ENCODE data around the gene EXD2.
"Not testable (repeated sequence)": the region's sequence is repeated elsewhere in the genome, so short reads cannot be mapped to it uniquely, and the experiment has no call there.

Gene EXD2

GRCh38 chr14:69259168-69259526 lies 67.8 kb downstream of the EXD2 start:
- no peak for DNase-seq

- DNase-seq: no peak
These were observed 68.4 kb downstream of the EXD2 start, which contains the start of gene GALNT16 for GRCh38 chr14:69259527-69260189. GALNT16 (plus strand) TSS chr14:69260158; CDS start chr14:69260291, 133 bp downstream.

- DNase-seq: no peak
These were observed 69.0 kb downstream of the EXD2 start for GRCh38 chr14:69260190-69260860.

GRCh38 chr14:69260861-69261564 lies 69.7 kb downstream of the EXD2 start:
- DNase-seq: no peak

- no peak for DNase-seq
These were observed 70.5 kb downstream of the EXD2 start for GRCh38 chr14:69261761-69262331.

GRCh38 chr14:69262516-69262915 lies 71.2 kb downstream of the EXD2 start:
- DNase-seq: no peak

- no peak for DNase-seq
These were observed 72.1 kb downstream of the EXD2 start for GRCh38 chr14:69263364-69263763.

- DNase-seq: no peak
These were observed 72.5 kb downstream of the EXD2 start for GRCh38 chr14:69263771-69264170.

- no peak for DNase-seq
These were observed 75.5 kb downstream of the EXD2 start for GRCh38 chr14:69266572-69267345.

GRCh38 chr14:69267492-69267891 lies 76.2 kb downstream of the EXD2 start:
- no peak for DNase-seq

- DNase-seq: no peak
These were observed 76.9 kb downstream of the EXD2 start for GRCh38 chr14:69268223-69268622.

- no peak for DNase-seq
These were observed 77.5 kb downstream of the EXD2 start for GRCh38 chr14:69268763-69269162.

GRCh38 chr14:69269381-69269780 lies 78.1 kb downstream of the EXD2 start:
- no peak for DNase-seq

GRCh38 chr14:69270097-69270496 lies 78.8 kb downstream of the EXD2 start:
- DNase-seq: no peak

GRCh38 chr14:69270795-69271708 lies 79.8 kb downstream of the EXD2 start:
- DNase-seq: no peak

GRCh38 chr14:69274321-69274720 lies 83.0 kb downstream of the EXD2 start:
- DNase-seq: no peak

- no peak for DNase-seq
These were observed 84.0 kb downstream of the EXD2 start for GRCh38 chr14:69275331-69275730.

- not testable (repeated sequence) for DNase-seq
These were observed 86.1 kb downstream of the EXD2 start for GRCh38 chr14:69277356-69277755.

GRCh38 chr14:69280746-69281291 lies 89.5 kb downstream of the EXD2 start:
- no peak for DNase-seq

GRCh38 chr14:69281450-69282169 lies 90.3 kb downstream of the EXD2 start:
- no peak for DNase-seq

- no peak for DNase-seq
These were observed 91.2 kb downstream of the EXD2 start for GRCh38 chr14:69282448-69282847.

Measured in activated gamma-delta T cell treated with Interleukin-2 at 50 U/mL for 16 hours (primary cell).